NCI-H2081 (cell line): ENCODE measurements around the gene SEPTIN6.

Experiments used
- DNase-seq, 2 experiments: peaks; one replicate each; lab custom pipeline; 2025; lab: John Stamatoyannopoulos, UW

The SEPTIN6 gene

GRCh38 chrX:119648421-119648775, 44.6 kb downstream of the SEPTIN6 start:
- no peak for DNase-seq

GRCh38 chrX:119647552-119648420, 45.2 kb downstream of the SEPTIN6 start:
- no peak for DNase-seq

- no peak for DNase-seq
Measured at GRCh38 chrX:119647089-119647488, 45.9 kb downstream of the SEPTIN6 start.

GRCh38 chrX:119646515-119646914, 46.5 kb downstream of the SEPTIN6 start:
- DNase-seq, result no peak

DNA sequence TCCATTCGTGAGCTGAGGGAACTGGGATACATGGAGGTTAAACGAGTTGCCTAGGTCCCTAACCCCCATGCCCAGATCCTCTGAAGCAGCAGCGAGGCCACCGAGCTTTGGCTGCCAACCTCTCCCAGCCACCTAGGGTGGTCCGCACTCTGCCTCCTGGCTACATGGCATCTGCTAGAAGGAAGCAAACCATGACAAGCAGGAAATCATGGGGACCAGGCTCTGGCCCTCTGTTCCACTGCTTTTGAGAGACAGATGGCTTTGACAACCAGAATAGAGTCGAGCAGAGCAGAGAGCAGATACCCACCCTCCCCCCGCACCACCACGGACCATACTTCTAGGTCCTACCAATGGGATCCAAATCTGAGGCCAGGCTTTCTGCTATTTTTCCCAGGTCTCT, 49.3 kb downstream of the SEPTIN6 start:
- no peak for DNase-seq
